Panc1 (cell line): ENCODE measurements around the gene FBXL17. TPM values are rescaled to one million over a fixed set of nuclear protein-coding genes. Genes with fewer than 3 reads are reported as not detected.

ENCODE experiments used
- ATAC-seq: fragments of 200-7000 bp; cut with Tn5 transposase; 2 replicates; pipeline ENCODE4 v1.9.1; 2020; ENCODE audit warnings: mild to moderate bottlenecking, moderate library complexity
- BruUV-seq: library from RNA; stranded (reverse); fragments of 400-500 nt; replicated peaks from 2 replicates; lab custom pipeline; 2021; lab: Mats Ljungman, UMichigan
- CTCF ChIA-PET: fragments of 300-600 bp; sonication (Branson Sonifier 250); formaldehyde crosslinking; loops from one replicate; lab custom pipeline; 2022; ENCODE audit warnings: antibody characterized with exemption; lab: Charles Lee
- POLR2A ChIA-PET: fragments of 300-600 bp; sonication (Branson Sonifier 250); formaldehyde crosslinking; loops from one replicate; lab custom pipeline; 2022; ENCODE audit warnings: antibody characterized with exemption; lab: Charles Lee
- DNase-seq: peaks from one replicate; pipeline ENCODE4 v3.0.0-alpha.2; 2010; ENCODE audit warnings: low read depth, low spot score
- H3K27ac ChIP-seq: 2 replicates; pipeline ENCODE4 v1.5.1; 2011; ENCODE audit warnings: mild to moderate bottlenecking, low read length, inconsistent platforms
- H3K27me3 ChIP-seq: fragments of 200-500 bp; sonication (Bioruptor generic); 2 replicates; pipeline ENCODE4 v1.6.0; 2014; ENCODE audit warnings: low read length, inconsistent platforms; ENCODE audit not compliant: control insufficient read depth, insufficient read depth
- H3K36me3 ChIP-seq: fragments of 200-500 bp; sonication (Bioruptor generic); 2 replicates; pipeline ENCODE4 v1.5.1; 2014; ENCODE audit warnings: inconsistent platforms, mild to moderate bottlenecking, low read length, moderate library complexity; ENCODE audit not compliant: control insufficient read depth, insufficient read depth
- H3K4me1 ChIP-seq: 2 replicates; pipeline ENCODE4 v1.5.1; 2011; ENCODE audit warnings: inconsistent platforms, mild to moderate bottlenecking, low read length, moderate library complexity; ENCODE audit not compliant: control insufficient read depth, insufficient read depth
- H3K4me3 ChIP-seq, 2 experiments: 2 replicates each; pipeline ENCODE4 v1.5.1; 2011 to 2012; ENCODE audit warnings: low read depth in 2 of 2, low read length in 2 of 2, mild to moderate bottlenecking in 2 of 2, inconsistent platforms in 1 of 2, moderate library complexity in 1 of 2
- H3K9me3 ChIP-seq: fragments of 200-500 bp; sonication (Bioruptor generic); 2 replicates; pipeline ENCODE4 v1.5.1; 2014; ENCODE audit warnings: low read depth, mild to moderate bottlenecking, inconsistent platforms, low read length, moderate library complexity; ENCODE audit not compliant: control insufficient read depth, insufficient read depth
- POLR2AphosphoS5 ChIP-seq: IDR thresholded peaks from 2 replicates; pipeline ENCODE4 v1.6.1; 2012; ENCODE audit warnings: mild to moderate bottlenecking, low read depth, low read length, moderate library complexity
- SIN3A ChIP-seq: IDR thresholded peaks from 2 replicates; pipeline ENCODE4 v1.6.1; 2012; ENCODE audit warnings: low read depth, mild to moderate bottlenecking, low read length, moderate library complexity, borderline replicate concordance; ENCODE audit not compliant: insufficient read depth
- TCF7L2 ChIP-seq: IDR thresholded peaks from 2 replicates; pipeline ENCODE4 v1.6.1; 2011; ENCODE audit warnings: mild to moderate bottlenecking, low read depth, low read length, inconsistent platforms
- in situ Hi-C: cut with HindIII; loops from 2 replicates; pipeline ENCODE4 v1.10.0; 2016; ENCODE audit warnings: low sequenced_read_pairs, low pct_unique_long_range_greater_than_20kb
- intact Hi-C: fragments of 100-400 bp; cut with micrococcal nuclease; formaldehyde crosslinking; loops from one replicate; pipeline ENCODE4 v1.10.0; 2022; ENCODE audit not compliant: unreplicated experiment
- total RNA-seq: library from RNA; stranded (reverse); gene quantifications from one replicate; pipeline ENCODE4 v1.2.1, GENCODE V29; 2021; ENCODE audit not compliant: unreplicated experiment
- TF ChIP-seq, protein P1 (sequence below): fragments of 450-650 bp; IDR thresholded peaks from 2 replicates; pipeline ENCODE4 v1.5.1; 2017; ENCODE audit warnings: mild to moderate bottlenecking
- TF ChIP-seq, protein P2 (sequence below), 2 experiments: IDR thresholded peaks; 2 replicates each; pipeline ENCODE4 v1.6.1; 2011 to 2012; ENCODE audit warnings: low read depth in 2 of 2, control low read depth in 1 of 2, low read length in 1 of 2, mild to moderate bottlenecking in 1 of 2, moderate library complexity in 1 of 2; ENCODE audit not compliant: insufficient read depth in 1 of 2

Gene FBXL17
- total RNA-seq, 1 experiment from 2014 or later, result 17.4 TPM

DNA sequence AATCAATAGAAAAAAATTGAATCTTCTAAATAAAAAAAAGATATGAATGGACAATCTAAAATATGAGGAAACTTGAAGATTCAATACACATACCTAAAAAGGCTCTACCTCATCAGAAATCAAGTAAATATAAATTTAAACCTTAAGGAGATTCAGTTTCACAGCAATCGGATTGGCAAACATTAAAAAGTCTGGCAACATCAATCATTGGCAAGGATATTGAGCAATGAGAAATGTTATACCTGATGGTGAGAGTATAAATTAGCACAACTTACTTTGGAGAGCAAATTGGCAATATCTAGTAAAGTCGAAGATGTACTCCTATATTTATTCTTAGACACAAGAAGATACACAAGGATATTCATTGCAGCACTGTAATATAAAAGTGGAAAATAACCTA is 436.8 kb downstream of the FBXL17 start:
- ATAC-seq (no peak), DNase-seq (no peak)
- Histone ChIP-seq H3K27me3 (no peaks in the 10 kb centered on the region), H3K4me1 (no peaks in the 10 kb centered on the region), H3K4me3 (no peak overlapping the region), H3K9me3 (no peaks in the 10 kb centered on the region), H3K36me3 (no peaks in the 10 kb centered on the region), H3K27ac (no peak overlapping the region)
- intact Hi-C loops (no loop called here), in situ Hi-C loops (no loop called here)
- BruUV-seq, result no TSS peak
- TF ChIP-seq POLR2AphosphoS5, result no peak
- TF ChIP-seq, protein P1, sequence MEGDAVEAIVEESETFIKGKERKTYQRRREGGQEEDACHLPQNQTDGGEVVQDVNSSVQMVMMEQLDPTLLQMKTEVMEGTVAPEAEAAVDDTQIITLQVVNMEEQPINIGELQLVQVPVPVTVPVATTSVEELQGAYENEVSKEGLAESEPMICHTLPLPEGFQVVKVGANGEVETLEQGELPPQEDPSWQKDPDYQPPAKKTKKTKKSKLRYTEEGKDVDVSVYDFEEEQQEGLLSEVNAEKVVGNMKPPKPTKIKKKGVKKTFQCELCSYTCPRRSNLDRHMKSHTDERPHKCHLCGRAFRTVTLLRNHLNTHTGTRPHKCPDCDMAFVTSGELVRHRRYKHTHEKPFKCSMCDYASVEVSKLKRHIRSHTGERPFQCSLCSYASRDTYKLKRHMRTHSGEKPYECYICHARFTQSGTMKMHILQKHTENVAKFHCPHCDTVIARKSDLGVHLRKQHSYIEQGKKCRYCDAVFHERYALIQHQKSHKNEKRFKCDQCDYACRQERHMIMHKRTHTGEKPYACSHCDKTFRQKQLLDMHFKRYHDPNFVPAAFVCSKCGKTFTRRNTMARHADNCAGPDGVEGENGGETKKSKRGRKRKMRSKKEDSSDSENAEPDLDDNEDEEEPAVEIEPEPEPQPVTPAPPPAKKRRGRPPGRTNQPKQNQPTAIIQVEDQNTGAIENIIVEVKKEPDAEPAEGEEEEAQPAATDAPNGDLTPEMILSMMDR, result no peak
- TF ChIP-seq SIN3A, result no peak
- TF ChIP-seq, protein P2, sequence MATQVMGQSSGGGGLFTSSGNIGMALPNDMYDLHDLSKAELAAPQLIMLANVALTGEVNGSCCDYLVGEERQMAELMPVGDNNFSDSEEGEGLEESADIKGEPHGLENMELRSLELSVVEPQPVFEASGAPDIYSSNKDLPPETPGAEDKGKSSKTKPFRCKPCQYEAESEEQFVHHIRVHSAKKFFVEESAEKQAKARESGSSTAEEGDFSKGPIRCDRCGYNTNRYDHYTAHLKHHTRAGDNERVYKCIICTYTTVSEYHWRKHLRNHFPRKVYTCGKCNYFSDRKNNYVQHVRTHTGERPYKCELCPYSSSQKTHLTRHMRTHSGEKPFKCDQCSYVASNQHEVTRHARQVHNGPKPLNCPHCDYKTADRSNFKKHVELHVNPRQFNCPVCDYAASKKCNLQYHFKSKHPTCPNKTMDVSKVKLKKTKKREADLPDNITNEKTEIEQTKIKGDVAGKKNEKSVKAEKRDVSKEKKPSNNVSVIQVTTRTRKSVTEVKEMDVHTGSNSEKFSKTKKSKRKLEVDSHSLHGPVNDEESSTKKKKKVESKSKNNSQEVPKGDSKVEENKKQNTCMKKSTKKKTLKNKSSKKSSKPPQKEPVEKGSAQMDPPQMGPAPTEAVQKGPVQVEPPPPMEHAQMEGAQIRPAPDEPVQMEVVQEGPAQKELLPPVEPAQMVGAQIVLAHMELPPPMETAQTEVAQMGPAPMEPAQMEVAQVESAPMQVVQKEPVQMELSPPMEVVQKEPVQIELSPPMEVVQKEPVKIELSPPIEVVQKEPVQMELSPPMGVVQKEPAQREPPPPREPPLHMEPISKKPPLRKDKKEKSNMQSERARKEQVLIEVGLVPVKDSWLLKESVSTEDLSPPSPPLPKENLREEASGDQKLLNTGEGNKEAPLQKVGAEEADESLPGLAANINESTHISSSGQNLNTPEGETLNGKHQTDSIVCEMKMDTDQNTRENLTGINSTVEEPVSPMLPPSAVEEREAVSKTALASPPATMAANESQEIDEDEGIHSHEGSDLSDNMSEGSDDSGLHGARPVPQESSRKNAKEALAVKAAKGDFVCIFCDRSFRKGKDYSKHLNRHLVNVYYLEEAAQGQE (IDR thresholded peaks at IDR 0.05; ENCODE audit: insufficient read depth in 1 of 2, low read depth in 2 of 2, low read length in 1 of 2), result no peak
- TF ChIP-seq TCF7L2, result no peak
- ChIA-PET POLR2A (no interaction called here), CTCF (no interaction called here)

DNA sequence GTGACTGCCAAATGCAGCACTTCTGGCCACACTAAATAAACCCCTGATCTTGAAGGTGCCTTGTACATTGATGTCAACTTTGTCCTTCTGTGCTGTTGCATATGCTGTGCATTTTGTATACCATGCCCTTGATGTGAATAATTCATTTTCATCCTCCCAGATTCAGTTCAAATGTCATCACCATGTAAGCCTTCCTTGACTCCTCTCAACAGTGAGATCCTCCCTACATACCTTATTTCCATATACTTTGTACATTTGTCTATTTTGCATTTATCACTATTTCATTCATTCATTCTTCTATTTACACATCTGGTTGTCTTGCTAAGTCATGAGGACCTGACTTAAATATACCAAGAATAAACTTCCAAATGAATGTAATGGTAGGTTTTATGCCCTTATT is 438.0 kb downstream of the FBXL17 start:
- no peaks in the 10 kb centered on the region for H3K4me1 ChIP-seq
- DNase-seq, result no peak
- in situ Hi-C loops, result no loop called here
- intact Hi-C loops, result no loop called here
- no peak for ATAC-seq
- ChIA-PET POLR2A (no interaction called here), CTCF (no interaction called here)
- BruUV-seq, result no TSS peak
- TF ChIP-seq POLR2AphosphoS5 (no peak), SIN3A (no peak), TCF7L2 (no peak)
- TF ChIP-seq, protein P1, result no peak
- TF ChIP-seq, protein P2 (IDR thresholded peaks at IDR 0.05; ENCODE audit: insufficient read depth in 1 of 2, low read depth in 2 of 2, low read length in 1 of 2), result no peak
- no peak overlapping the region for H3K4me3 ChIP-seq
- H3K27ac ChIP-seq, result no peak overlapping the region
- no peaks in the 10 kb centered on the region for H3K36me3 ChIP-seq
- H3K27me3 ChIP-seq, result no peaks in the 10 kb centered on the region
- H3K9me3 ChIP-seq, result no peaks in the 10 kb centered on the region
